HG02981 (cell line): Measurements from ENCODE around the gene SLC13A3.

Experiments
- ATAC-seq: cut with Tn5 transposase; IDR thresholded peaks from one replicate; pipeline ENCODE4 v1.9.1; 2021; ENCODE audit warnings: mild to moderate bottlenecking, moderate library complexity; ENCODE audit not compliant: unreplicated experiment

Gene SLC13A3, protein sequence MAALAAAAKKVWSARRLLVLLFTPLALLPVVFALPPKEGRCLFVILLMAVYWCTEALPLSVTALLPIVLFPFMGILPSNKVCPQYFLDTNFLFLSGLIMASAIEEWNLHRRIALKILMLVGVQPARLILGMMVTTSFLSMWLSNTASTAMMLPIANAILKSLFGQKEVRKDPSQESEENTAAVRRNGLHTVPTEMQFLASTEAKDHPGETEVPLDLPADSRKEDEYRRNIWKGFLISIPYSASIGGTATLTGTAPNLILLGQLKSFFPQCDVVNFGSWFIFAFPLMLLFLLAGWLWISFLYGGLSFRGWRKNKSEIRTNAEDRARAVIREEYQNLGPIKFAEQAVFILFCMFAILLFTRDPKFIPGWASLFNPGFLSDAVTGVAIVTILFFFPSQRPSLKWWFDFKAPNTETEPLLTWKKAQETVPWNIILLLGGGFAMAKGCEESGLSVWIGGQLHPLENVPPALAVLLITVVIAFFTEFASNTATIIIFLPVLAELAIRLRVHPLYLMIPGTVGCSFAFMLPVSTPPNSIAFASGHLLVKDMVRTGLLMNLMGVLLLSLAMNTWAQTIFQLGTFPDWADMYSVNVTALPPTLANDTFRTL

GRCh38 chr20:46651091-46651962, at the start of gene SLC13A3:
Gene SLC13A3, minus strand, starts transcription at chr20:46651459. Its CDS starts 38 bp downstream, at chr20:46651421.
- ATAC-seq, result no peak

DNA sequence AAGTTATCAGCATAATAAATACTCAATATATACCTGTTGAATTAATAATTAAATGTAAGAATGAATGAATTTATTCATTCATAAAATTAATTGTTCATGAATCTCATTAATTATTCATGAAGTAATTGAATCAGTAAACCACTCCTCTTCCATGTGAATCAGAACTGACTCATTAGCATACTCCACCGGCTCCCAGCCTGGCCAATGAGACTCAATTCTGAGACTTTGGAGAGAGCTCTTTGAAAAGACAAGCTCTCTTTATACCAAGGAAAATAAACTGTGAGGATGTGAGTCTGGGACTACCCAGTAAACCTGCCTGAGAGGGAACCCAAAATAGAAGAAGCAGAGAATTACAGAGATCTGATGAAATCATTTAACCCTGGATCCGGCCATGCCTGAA, 49.8 kb upstream of the SLC13A3 start:
- no peak for ATAC-seq

- ATAC-seq, result no peak
Measured at GRCh38 chr20:46700481-46700880, 49.2 kb upstream of the SLC13A3 start.

DNA sequence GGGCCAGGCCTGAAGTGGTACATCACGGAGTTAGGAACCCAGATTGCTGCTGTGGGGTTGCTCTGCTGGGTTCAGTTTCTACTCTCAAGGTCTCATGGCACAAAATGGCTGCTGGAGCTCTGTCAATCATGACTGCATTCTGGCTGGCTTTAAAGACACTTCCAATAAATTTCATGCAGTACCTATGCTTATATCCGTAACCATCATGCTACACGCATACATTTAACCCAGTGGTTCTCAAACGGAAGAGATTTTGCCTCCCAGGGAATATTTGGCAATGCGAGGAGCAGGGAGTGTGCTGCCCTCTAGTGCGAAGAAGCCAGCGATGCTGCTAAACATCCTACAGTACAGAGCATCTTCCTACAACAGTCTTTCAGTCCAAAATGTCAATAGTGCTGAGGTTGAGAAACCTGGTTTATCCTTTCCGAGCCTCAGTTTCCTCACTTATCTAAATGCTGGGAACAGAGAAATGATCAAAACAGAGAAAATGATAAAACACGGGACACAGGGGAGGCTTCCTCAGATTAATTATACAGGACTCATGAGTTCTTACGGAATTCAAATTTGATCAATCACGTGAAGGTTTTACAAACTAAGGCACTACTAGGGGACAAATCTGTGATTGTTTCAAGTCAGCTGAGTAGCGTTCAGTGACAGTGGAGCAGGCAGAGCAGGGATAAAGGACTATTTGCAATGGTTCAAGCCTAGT, 48.5 kb upstream of the SLC13A3 start:
- ATAC-seq, result no peak

- no peak for ATAC-seq
Measured at GRCh38 chr20:46698788-46699187, 47.5 kb upstream of the SLC13A3 start.

GRCh38 chr20:46696791-46697279, 45.6 kb upstream of the SLC13A3 start:
- ATAC-seq, result no peak

DNA sequence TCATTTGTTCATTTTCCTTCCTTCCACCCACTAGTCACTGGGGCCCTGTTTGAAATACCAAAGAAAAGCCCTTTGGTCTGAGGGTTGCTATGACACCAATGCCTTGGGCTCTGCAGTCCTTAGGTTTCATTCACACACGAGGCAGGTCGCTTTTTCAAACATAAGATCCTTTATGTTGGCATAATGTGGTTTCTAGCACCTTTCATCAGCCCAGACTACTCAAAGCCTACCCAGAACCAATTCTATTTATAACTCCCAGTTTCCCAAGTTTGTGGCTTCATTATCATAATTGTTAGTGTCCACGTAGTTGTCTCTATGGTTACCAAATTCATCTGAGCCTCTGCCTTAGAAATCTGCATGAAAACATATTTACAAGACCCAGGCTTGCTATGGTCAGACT, 44.6 kb upstream of the SLC13A3 start:
- no peak for ATAC-seq

DNA sequence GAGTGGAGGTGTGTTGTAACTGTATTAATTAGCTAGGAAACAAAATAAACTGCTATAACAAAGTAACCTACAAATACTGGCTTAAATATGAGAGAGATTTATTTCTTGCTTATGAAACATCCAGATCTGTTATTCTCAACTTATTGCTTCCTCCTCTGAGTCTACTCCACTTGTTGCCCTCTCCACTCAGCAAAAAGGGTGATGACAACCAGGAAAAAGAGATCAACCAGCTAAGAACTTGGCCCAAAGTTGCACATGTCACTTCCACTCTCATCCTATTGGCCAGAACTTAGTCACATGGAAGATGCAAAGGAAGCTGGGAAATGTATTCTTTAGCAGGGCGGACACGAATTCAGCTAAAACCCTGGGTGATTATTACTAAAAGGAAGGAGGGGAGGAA, 43.2 kb upstream of the SLC13A3 start:
- ATAC-seq, result no peak

DNA sequence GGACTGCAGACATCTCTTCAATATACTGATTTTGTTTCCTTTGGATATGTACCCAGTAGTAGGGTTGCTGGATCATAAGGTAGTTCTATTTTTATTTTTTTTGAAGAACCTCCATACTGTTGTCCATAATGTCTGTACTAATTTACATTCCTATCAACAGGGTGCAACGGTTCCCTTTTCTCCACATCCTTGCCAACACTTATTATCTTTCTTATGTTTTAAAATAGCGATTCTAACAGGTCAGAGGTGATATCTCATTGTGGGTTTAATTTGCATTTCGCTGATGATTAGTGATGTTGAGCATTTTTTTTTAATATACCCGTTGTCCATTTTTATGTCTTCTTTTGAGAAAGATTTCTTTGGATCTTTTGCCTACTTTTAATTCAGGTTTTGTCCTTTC, 39.9 kb upstream of the SLC13A3 start:
- ATAC-seq, result no peak

GRCh38 chr20:46690219-46691106, 39.2 kb upstream of the SLC13A3 start:
- no peak for ATAC-seq

DNA sequence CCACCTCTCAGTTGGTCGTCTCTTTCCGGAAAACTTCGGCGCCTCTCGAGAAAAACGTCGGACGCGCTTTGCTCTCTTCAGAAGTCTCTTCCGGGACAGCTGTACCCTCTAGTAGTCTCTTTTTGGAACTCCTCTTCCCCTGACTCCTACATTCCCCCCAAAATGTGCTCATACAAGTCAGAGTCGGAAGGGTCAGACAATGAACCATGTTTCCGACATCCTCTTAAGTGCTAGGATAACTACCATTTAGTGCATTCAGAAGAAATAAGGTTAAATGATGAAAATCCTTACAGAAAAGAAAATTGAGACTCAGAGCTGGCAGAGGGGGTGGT, 38.5 kb upstream of the SLC13A3 start:
- no peak for ATAC-seq

GRCh38 chr20:46689082-46689753, 38.0 kb upstream of the SLC13A3 start, which contains the start of gene TP53RK:
Gene TP53RK, minus strand, starts transcription at chr20:46689444. Its CDS starts 30 bp downstream, at chr20:46689414.
- ATAC-seq, result peak; percentile 90

- no peak for ATAC-seq
Measured at GRCh38 chr20:46688151-46689081, 37.2 kb upstream of the SLC13A3 start.

DNA sequence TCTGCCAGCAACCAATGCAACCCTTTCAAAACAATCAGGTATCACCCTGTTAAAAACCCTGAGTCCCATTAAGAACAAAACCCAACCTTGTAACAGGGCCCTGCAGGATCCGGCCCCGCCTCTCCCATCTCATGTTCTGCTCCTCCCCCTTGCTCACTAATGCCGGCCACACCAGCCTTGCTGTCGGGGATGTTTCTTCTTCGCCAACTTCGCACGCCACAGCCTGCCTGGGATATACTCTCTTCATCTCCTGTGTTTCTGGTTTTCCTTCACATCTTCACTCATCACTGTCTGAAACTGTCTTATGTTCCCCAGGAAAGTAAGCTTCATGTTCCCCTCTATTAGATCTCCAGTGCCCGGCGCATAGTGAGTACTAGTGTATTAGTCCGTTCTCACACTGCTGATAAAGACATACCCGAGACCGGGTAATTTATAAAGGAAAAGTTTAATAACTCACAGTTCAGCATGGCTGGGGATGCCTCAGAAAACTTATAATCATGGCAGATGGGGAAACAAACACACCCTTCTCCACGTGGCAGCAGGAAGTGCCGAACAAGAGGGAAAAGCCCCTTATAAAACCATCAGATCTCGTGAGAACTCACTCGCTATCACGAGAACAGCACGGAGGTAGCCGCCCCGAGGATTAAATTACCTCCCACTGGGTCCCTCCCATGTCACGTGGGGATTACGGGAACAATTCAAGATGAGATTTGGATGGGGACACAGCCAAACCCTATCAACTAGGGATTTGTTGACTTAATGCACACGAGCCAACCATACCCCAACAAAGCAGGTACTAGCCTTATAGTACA, 32.9 kb upstream of the SLC13A3 start:
- no peak for ATAC-seq

DNA sequence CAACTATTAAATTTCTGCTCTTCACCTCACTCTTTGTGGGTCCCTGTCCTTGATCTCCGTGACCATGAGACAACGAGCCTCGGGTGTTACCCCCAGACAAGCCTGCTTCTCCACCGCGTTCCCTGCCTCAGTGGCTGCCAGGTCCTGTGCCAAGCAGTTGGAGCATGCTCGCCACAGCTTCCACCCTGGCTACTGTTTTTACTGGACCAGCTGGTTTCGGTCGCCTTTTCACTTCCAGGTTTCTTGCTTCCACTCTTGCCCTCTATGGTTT, 32.3 kb upstream of the SLC13A3 start:
- no peak for ATAC-seq

DNA sequence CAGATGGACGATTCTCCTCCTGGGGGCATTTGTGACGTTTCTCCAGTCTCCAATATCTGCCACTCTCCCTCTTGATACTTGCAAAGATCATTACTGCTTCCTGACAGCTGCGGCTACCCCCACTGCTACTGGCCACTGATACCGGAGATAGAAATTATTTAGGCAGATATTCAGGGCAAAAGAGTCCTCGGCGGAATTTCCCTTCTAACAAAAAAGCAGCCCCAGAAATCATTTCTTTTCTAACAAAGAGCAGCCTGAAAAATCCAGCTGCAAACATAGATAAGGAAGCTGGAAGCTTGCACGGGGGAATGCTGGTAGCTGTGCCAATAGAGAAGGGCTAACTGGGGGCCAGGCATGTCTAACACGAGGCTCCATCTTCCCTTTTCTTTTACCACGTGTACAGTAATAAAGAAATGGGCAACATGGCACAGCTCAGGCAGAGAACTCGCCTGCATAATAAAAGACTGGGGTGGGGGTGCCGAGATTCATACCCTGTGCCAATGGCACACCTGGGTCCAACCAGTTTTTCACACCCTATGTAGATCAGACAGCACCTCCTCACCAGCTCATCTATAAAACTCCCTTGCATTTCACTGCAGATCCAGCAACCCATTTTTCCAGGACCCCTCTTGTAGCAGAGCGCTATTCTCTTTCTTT, 31.9 kb upstream of the SLC13A3 start:
- no peak for ATAC-seq
